ENCODE measurements around the gene GUCY2D.
"Not testable (repeated sequence)": the region's sequence is repeated elsewhere in the genome, so short reads cannot be mapped to it uniquely, and the experiment has no call there.

The GUCY2D gene

GRCh38 chr17:8001976-8002720, at the start of gene GUCY2D:
TSS of gene GUCY2D (plus strand) at chr17:8002615. CDS start at chr17:8003048, 433 bp downstream.
- no peak for DNase-seq (ENCODE audit: low spot score)

DNA sequence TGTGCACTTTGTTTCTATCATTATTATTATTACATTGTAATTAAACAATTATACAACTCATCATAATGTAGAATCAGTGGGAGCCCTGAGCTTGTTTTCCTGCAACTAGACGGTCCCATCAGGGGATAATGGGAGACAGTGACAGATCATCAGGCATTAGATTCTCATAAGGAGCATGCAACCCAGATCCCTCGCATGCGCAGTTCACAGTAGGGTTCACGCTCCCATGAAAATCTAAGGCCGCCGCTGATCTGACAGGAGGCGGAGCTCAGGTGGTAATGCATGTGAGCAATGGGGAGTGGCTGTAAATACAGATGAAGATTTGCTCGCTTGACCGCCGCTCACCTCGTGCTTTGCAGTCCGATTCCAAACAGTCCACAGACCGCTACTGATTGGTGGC, 49.1 kb upstream of the GUCY2D start:
- not testable (repeated sequence) for DNase-seq (ENCODE audit: low spot score)

DNA sequence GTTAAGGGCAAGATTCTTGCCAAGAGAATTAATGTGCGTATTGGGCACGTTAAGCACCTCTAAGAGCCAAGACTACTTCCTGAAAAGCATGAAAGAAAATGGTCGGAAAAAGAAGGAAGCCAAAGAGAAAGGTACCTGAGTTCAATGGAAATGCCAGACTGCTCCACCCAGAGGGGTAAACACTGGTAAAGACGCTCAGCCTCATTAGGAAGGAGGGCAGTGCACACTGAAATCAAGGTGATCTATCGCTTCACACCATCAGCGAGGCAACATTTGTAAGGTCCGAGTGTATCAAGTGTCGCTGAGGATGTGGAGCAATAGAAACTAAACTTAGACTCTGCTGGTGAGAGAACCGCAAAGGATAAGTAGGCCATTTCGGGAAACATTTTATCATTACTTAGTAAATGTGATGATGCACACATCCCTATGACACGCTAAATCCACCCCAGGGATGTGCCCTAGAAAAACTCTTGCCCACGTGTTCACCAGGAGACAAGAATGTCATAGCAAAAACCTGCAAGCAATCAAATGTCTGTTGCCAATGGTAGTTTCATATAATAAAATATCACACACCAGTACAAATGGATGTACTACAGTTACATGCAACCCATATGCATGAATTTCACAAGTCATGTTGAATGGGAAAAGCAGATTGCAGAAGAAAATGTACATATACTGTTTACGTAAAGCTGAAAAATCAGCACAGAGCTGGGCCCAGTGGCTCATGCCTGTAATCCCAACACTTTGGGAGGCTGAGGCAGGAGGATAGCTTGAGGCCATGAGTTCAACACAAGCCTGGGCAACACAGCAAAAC, 46.8 kb upstream of the GUCY2D start:
- DNase-seq (ENCODE audit: low spot score): no peak

DNA sequence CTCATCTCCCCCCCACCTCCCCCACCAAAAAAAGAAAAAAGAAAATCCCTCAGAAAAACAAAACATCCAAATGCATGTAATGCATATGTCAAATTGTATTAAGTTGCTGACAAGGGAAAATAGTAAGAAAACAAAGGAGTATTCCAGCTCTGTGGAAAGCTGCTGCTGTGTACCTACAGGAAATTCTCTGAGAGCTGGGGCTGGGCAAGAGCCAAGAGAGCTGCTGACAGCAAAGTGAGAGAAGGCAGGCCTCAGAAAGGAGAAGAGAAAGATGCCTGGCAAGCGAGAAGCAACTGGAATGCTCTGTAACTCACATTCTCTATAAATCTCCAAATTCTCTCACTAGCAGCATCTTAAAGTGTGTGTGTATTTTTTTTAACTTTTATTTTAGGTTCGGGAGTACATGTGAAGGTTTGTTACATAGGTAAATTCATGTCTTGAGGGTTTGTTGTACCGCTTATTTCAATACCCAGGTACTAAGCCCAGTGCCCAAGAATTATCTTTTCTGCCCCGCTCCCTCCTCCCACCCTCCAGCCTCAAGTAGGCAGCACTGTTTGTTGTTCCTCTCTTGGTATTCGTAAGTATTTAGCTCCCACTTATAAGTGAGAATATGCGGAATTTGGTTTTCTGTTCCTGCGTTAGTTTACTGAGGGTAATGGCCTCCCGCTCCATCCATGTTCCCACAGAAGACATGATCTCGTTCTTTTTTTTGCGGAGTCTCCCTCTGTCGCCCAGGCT, 46.0 kb upstream of the GUCY2D start:
- peak; percentile 3 for DNase-seq (ENCODE audit: low spot score)

GRCh38 chr17:7959503-7960253, 42.7 kb upstream of the GUCY2D start:
- DNase-seq (ENCODE audit: low spot score): no peak

- no peak for DNase-seq (ENCODE audit: low spot score)
Measured at GRCh38 chr17:7961421-7961820, 41.0 kb upstream of the GUCY2D start.

DNA sequence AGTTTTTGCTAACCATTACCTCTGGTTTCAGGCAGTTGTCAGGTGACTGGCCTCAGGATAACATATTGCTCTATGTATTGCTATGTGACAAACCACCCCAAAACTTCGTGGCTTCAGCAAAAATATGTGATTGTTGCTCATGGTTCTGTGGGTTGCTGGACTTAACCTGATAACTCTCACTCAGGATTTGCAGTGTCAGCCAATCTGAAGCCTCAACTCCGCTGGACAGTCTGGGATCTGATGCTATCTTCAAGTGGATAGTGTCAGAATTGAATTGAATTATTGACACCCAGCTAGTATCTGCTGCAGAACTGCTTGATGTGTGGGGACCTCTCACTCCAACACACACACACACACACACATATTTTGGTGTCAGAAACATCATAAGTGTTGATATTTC, 34.7 kb upstream of the GUCY2D start:
- no peak for DNase-seq (ENCODE audit: low spot score)

DNA sequence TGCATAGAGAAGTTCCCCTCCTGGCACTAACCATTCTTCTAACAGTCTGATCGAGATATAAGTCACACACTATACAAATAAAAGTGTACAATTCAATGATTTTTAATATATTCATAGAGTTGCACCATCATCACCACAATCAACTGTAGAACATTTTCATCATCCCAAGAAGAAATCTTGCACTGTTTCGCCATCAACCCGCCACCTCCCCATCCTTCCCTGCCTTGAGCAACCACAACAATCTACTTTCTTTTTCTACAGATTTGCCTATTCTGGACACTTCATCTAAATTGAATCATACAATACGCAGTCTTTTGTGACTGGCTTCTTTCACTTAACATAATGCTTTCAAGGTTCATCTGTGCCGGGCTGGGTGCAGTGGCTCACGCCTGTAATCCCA, 33.0 kb upstream of the GUCY2D start:
- no peak for DNase-seq (ENCODE audit: low spot score)

DNA sequence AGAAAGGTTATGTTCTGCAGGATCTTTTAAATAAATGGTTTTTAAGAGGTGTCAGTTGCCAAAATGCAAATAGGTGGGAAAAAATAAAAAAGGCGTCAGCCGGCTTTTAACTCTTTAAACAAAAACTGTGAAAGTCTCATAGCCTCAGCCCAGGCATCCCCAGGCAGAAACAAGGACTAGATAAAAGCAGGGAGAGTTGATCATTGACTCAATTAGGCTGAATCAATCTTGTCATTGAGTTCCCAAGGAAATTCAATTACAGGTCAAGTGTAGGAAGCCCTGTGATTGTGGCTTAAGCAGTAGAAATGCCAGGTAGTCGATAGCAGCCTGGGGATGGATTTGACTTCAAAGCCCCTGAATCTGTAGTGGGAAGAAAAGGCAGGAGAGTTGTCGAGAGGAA, 30.8 kb upstream of the GUCY2D start:
- no peak for DNase-seq (ENCODE audit: low spot score)

- DNase-seq (ENCODE audit: low spot score): no peak
Measured at GRCh38 chr17:7972131-7972785, 30.2 kb upstream of the GUCY2D start.

- no peak for DNase-seq (ENCODE audit: low spot score)
Measured at GRCh38 chr17:7974638-7975131, 27.7 kb upstream of the GUCY2D start.

DNA sequence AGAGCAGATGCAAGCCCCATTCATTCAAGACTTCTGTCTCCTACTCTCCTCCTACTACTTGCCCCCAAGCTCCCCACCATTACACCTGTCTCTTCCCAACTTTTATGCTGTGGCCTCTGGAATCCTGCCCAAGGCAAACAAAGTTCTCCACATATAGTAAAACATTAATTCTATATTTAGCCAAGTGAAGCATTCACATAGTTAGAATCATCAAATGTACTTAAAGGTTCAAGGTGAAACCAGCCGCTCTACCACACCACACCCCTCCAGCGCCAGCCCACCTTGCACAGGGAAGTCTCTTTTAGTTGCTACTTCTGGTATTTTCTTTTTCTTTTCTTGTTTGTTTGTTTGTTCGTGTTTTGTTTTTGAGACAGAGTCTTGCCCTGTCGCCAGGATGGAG, 25.4 kb upstream of the GUCY2D start:
- DNase-seq (ENCODE audit: low spot score): no peak

DNA sequence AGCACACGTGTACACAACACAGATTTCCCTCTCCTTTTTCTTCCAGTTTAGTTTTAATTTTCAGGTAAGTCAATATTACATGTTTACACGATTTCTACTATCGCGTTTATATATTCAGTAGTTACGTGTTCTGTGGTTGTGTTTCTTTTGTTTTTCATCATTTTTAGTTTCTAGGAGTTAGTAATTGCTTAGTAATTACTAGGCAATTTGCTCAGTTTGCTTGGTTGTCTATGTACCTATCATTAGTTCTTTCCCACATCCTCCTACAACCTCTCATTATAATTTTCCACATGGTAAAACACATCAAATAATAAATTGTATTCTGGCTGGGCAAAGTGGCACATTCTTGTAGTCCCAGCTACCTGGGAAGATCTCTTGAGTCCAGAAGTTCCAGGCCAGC, 24.6 kb upstream of the GUCY2D start:
- DNase-seq (ENCODE audit: low spot score): no peak

DNA sequence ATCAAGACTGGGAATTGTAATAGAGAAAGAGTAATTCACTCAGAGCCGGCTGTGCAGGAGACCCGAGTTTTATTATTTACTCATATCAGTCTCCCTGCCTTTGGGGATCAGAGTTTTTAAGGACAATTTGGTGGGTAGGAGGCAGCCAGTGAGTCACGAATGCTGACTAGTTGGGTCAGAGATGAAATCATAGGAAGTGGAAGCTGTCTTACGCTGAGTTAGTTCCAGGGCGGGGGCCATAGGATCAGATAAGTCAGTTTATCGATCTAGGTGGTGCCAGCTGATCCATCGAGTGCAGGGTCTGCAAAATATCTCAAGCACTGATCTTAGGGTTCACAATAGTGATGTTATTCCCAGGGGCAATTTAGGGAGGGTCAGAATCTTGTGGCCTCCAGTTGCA, 20.2 kb upstream of the GUCY2D start:
- no peak for DNase-seq (ENCODE audit: low spot score)

GRCh38 chr17:7982666-7983065, 19.7 kb upstream of the GUCY2D start:
- DNase-seq (ENCODE audit: low spot score): no peak

DNA sequence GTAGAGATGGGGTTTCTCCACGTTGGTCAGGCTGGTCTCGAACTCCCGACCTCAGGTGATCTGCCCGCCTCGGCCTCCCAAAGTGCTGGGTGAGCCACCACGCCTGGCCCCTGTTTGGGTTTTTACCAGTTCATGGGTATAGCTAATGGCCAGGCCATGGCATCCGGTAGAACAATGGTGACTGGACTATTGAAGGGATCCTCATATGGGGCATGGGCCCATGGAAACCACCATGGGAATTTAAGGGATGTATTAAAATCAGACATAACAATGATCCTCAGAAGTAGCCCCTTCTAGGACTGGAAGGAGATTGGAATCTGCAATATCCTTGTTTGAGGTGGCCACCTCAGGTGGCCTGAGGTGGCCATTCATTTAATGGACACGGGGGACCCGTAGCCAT, 17.5 kb upstream of the GUCY2D start:
- no peak for DNase-seq (ENCODE audit: low spot score)

DNA sequence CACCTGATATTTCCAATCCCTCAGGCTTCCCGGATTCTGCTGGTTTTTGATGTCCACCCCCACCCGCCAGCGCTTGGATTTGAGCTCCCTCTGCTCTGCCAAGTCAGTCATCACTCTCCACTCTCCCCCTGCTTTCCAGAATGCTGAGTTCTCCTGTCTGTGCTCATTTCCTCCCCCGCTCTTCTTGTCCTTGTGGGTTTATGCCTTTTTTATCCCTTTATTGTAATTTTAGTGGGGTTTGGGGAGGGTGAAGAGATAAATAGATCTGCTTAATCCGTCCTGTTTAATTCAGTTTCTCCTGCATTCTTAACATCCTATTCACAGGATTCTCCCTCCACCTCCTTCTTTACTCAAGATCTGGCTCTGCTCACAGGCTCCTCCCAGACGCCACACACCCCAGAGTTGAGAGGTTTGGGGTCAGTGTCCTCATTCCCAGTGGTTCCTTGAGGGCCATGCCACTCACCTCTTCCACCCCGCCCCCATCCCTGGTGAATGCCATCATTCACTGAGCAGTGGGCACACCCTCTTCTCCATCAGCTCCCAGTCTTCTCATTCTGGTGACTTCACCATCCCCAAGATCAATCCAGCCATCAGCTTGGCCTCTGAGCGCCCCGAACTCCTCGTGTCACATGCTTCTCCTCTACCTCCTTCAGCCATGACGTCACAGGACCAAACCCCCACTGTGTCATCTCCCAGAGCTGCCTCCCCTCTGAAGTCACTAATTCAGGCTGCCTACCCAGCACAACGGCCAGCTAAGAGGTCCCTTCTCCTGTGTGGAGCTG, 15.1 kb upstream of the GUCY2D start:
- no peak for DNase-seq (ENCODE audit: low spot score)

GRCh38 chr17:7988750-7989178, 13.7 kb upstream of the GUCY2D start:
- DNase-seq (ENCODE audit: low spot score): peak; percentile 94

DNA sequence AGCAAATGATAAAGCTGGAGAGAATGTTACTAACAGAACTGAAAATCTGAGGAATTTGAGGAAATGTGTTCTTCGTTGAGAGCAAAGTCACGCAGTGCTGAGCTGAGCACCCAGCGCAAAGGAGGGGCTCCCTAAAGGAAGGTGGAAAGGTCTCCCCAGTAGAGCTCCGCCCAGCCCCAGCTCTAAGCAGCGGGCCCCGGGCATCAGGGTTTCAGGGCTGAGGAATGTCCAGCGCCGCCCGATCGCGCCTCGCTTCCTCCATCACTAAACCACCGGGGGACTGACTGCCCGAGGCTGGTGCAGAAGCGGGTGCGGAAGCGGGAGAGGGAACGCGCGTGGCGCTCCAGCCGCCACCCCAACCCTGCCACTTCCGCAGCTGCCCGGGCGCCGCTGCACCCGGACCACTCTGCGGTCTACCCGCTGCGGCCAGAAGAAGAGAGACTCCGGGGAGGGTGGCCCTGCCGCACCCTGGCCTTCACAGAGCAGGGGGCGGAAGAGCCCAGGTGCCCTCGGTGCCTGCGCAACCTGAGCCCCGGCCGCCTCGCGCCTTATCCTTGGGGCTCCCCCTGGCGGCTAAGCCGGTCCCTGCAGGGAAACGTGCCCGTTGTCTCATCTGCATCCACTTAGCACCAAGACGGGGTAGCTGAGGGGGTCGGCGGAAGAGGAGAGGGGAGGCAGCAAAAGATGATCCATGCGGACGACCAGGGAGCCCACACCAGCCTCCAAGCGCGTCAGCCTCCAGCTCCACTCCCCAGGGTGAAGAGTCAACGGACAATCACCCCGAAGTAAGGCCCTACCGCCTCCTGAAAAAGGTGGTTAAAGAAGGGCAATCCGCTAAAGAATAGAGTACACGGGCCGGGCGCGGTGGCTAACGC, 12.4 kb upstream of the GUCY2D start:
- DNase-seq (ENCODE audit: low spot score): peak; percentile 80
